ENCODE data around the gene TMEM108.

The TMEM108 gene

DNA sequence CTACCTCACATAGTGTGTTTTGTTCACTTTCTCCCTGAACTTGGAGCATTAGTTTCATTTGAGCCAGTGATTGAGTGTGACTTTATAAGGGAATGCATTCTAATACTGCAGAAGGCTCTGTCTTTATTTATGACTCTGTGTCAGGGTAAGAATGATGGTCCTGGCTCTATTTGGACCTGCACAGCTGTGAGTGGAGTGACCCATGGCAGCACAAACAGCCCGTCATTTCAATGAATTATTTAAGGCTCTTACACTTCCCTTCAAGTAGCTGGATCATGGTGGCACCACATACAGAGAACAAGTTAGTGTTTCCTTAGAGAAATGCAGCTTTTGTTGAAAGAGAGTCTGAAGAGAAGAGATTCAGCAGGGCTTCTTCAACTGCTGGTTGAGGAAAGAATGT is 16.4 kb downstream of the TMEM108 start:
- no peak for DNase-seq (ENCODE audit: low read depth in 2 of 2)

GRCh38 chr3:133055339-133055738 is 17.1 kb downstream of the TMEM108 start:
- DNase-seq (ENCODE audit: low read depth in 2 of 2): no peak

GRCh38 chr3:133058243-133058642 is 20.1 kb downstream of the TMEM108 start:
- no peak for DNase-seq (ENCODE audit: low read depth in 2 of 2)

- no peak for DNase-seq (ENCODE audit: low read depth in 2 of 2)
Measured at GRCh38 chr3:133058831-133059230, 20.6 kb downstream of the TMEM108 start.

GRCh38 chr3:133065193-133065961 is 27.2 kb downstream of the TMEM108 start:
- DNase-seq (ENCODE audit: low read depth in 2 of 2): no peak

DNA sequence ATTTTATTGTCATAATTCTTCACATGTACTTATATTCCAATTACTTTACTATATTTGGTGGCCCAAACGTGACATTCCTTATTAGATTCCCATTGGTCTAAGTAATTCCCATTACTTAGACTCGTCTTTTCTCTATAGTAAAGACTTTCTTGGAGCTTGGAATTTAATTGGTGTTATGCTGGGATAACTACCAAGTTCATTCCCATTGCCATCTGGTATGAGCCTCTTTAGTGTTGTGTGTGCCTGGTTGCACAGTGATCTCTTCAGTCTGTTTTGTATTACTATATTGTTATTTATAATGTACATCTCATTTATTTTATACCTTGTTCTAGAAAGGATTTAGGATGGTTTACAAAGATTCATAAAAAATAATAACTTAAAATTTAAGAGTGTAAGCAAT is 27.8 kb downstream of the TMEM108 start:
- DNase-seq (ENCODE audit: low read depth in 2 of 2): no peak

- no peak for DNase-seq (ENCODE audit: low read depth in 2 of 2)
Measured at GRCh38 chr3:133069556-133070286, 31.5 kb downstream of the TMEM108 start.

- DNase-seq (ENCODE audit: low read depth in 2 of 2): no peak
Measured at GRCh38 chr3:133074977-133075376, 36.8 kb downstream of the TMEM108 start.

DNA sequence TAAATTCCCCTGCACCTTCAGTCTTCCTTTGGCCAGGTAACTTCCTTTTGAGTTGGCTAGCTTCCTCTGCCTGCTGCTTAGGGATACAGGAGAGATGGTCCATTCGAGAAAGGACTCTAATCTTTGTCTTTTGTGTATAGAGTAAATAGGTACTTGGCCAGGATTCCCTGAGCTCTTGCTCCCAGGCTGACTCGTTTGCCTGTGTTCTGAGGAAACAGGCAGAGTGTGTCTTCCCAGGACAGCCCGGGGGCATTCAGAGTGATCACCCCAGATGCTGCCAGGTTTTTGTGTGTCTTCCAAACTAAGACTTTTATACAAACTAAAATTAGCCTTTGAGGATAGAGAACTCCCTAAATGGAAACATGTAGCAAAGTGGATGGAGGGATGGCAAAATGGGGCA is 39.5 kb downstream of the TMEM108 start:
- DNase-seq (ENCODE audit: low read depth in 2 of 2): no peak

GRCh38 chr3:133079621-133080020 is 41.4 kb downstream of the TMEM108 start:
- DNase-seq (ENCODE audit: low read depth in 2 of 2): no peak

DNA sequence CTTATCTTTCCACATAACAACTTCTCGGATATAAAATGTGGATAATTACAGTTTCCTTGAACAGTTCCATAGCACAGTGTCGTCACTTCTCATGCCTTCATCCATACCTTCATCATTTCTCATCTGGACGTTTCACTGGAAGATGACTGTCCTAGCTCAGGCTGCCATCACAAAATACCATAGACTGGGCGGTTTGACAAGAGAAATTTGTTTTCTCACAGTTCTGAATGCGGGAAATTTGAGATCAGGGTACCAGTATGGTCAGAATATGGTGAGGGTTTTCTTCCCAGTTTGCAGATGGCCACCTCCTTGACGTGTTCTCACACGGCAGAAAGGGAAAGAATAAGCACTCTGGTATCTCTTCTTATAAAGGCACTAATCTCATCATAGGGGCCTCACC is 42.8 kb downstream of the TMEM108 start:
- DNase-seq (ENCODE audit: low read depth in 2 of 2): no peak

DNA sequence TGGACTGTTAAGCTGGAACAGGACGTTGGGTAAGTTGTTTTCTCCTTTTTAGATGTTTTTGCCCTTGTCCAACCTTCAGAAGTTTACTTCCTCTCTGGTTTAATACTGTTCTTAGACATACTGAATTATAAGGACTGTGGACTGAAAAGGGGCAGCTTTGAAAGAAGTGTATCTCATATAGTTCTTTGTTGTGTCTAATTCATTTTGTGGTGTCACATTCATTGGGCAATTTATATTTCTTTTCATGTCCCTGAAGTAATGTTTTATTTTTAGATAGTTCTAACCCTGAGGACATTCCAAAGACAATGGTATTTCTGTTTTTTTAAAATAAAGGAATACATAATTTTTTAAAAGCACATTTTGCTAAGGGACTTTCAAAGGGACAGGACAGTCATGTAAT is 45.2 kb downstream of the TMEM108 start:
- DNase-seq (ENCODE audit: low read depth in 2 of 2): no peak

- DNase-seq (ENCODE audit: low read depth in 2 of 2): no peak
Measured at GRCh38 chr3:133089906-133090485, 51.8 kb downstream of the TMEM108 start.

- DNase-seq (ENCODE audit: low read depth in 2 of 2): no peak
Measured at GRCh38 chr3:133092681-133093080, 54.5 kb downstream of the TMEM108 start.

- no peak for DNase-seq (ENCODE audit: low read depth in 2 of 2)
Measured at GRCh38 chr3:133093366-133093765, 55.2 kb downstream of the TMEM108 start.

GRCh38 chr3:133096900-133097613 is 58.9 kb downstream of the TMEM108 start:
- DNase-seq (ENCODE audit: low read depth in 2 of 2): no peak

GRCh38 chr3:133103706-133104105 is 65.5 kb downstream of the TMEM108 start:
- no peak for DNase-seq (ENCODE audit: low read depth in 2 of 2)

DNA sequence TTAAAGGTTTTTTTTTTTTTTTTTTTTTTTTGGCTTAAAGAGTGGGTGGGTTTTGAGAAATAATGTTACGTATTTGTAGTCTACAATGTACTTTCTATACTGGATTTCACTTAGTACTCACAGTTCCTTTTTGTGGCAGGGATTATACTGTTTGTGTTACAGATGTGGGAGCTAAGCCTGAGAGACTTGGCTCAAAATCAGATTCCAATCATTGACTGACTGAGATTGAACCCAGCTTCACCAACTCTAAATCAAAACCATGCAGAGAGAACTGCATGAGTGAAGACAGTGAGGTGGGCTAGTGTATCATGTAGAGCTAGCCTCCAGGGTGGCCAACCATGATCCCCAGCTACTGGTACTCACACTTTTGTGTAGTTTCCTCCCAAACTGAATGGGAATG is 68.0 kb downstream of the TMEM108 start:
- no peak for DNase-seq (ENCODE audit: low read depth in 2 of 2)

- no peak for DNase-seq (ENCODE audit: low read depth in 2 of 2)
Measured at GRCh38 chr3:133112666-133113065, 74.5 kb downstream of the TMEM108 start.

DNA sequence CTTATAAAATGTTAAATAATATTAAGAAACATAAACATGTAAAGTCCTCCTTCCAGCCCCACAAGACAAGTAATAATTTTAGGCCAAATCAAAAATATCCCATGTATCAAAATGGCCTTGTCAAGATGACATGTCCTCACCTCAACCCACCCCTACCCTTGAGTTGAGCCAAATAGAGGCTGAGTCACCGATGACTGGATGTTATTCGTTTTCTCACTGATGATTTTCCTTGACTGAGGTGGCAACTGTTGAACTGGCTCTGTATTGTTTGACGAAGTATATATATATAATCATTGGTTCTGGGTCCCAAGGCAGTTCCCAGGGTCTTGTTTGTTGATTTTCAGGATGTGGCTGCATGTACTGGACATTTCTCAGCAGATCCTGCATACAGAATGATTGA is 75.3 kb downstream of the TMEM108 start:
- DNase-seq (ENCODE audit: low read depth in 2 of 2): no peak

- no peak for DNase-seq (ENCODE audit: low read depth in 2 of 2)
Measured at GRCh38 chr3:133113927-133114597, 75.9 kb downstream of the TMEM108 start.

DNA sequence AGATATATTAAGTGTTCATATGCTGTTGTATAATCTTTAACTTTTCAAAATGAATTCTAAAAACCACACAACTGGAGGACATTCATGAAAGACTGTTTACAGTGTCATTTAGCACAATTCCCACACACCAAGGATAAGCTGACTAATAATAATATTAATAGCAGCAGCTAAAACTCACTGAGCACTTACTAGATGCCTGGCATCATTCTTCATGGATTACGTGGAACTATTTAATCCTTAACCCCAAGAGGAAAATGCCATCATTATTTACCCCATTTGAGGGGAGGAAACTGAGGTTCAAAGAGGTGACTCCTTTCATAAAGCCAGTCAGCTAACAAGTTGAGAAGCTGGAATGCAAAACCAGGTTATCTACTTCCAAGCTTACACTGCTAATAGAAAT is 77.0 kb downstream of the TMEM108 start:
- DNase-seq (ENCODE audit: low read depth in 2 of 2): no peak
